GM23338 (cell line): Measurements from ENCODE around the gene MPIG6B. TPM values are rescaled to one million over a fixed set of nuclear protein-coding genes. Genes with fewer than 3 reads are reported as not detected.

Experiments used
- ATAC-seq: fragments of 200-7000 bp; cut with Tn5 transposase; 3 replicates; pipeline ENCODE4 v1.9.1; 2020
- DNase-seq: peaks from one replicate; pipeline ENCODE4 v3.0.0-alpha.2; 2015; ENCODE audit warnings: low spot score
- H2AFZ ChIP-seq: fragments of 200-600 bp; sonication (generic); 2 replicates; pipeline ENCODE4 v1.8.0; 2016; ENCODE audit warnings: antibody characterized with exemption, mild to moderate bottlenecking, moderate library complexity
- H3F3A ChIP-seq: fragments of 200-600 bp; sonication (generic); replicated peaks from 2 replicates; pipeline ENCODE4 v1.8.0; 2017; ENCODE audit warnings: antibody characterized with exemption, mixed run types, low read depth
- H3K27ac ChIP-seq: fragments of 200-600 bp; sonication (generic); 2 replicates; pipeline ENCODE4 v1.6.1; 2016; ENCODE audit warnings: low read depth
- H3K27me3 ChIP-seq: fragments of 200-600 bp; sonication (generic); 2 replicates; pipeline ENCODE4 v1.8.0; 2016; ENCODE audit warnings: mild to moderate bottlenecking, mixed run types, moderate library complexity; ENCODE audit not compliant: insufficient read depth
- H3K36me3 ChIP-seq: fragments of 200-600 bp; sonication (generic); 2 replicates; pipeline ENCODE4 v1.8.0; 2016; ENCODE audit warnings: mild to moderate bottlenecking; ENCODE audit not compliant: insufficient read depth
- H3K4me1 ChIP-seq: fragments of 200-600 bp; sonication (generic); 2 replicates; pipeline ENCODE4 v1.8.0; 2016; ENCODE audit warnings: mild to moderate bottlenecking, moderate library complexity; ENCODE audit not compliant: insufficient read depth
- H3K4me2 ChIP-seq: fragments of 200-600 bp; sonication (generic); 2 replicates; pipeline ENCODE4 v1.7.1; 2017; ENCODE audit warnings: mixed run types
- H3K4me3 ChIP-seq: fragments of 200-600 bp; sonication (generic); 2 replicates; pipeline ENCODE4 v1.6.1; 2016; ENCODE audit warnings: mixed run types
- H3K79me2 ChIP-seq: fragments of 200-600 bp; sonication (generic); replicated peaks from 2 replicates; pipeline ENCODE4 v1.8.0; 2017; ENCODE audit warnings: mild to moderate bottlenecking; ENCODE audit not compliant: insufficient read depth
- H3K9me2 ChIP-seq: fragments of 200-600 bp; sonication (generic); 2 replicates; pipeline ENCODE4 v1.8.0; 2017; ENCODE audit not compliant: insufficient read depth
- H4K20me1 ChIP-seq: fragments of 200-600 bp; sonication (generic); replicated peaks from 2 replicates; pipeline ENCODE4 v1.8.0; 2017; ENCODE audit warnings: mild to moderate bottlenecking; ENCODE audit not compliant: insufficient read depth
- H3K27ac Mint-ChIP-seq: 2 replicates; pipeline ENCODE4 v1.8.0; 2020; ENCODE audit warnings: inconsistent platforms, mild to moderate bottlenecking, moderate library complexity, mixed read lengths
- H3K27me3 Mint-ChIP-seq: 3 replicates; pipeline ENCODE4 v1.8.0; 2022; ENCODE audit warnings: low read depth, mild to moderate bottlenecking, moderate library complexity, mixed read lengths, inconsistent platforms; ENCODE audit not compliant: insufficient read depth, poor library complexity
- H3K36me3 Mint-ChIP-seq: 3 replicates; pipeline ENCODE4 v1.8.0; 2021; ENCODE audit warnings: low read depth, mild to moderate bottlenecking, inconsistent platforms, moderate library complexity, mixed read lengths
- H3K4me1 Mint-ChIP-seq: 3 replicates; pipeline ENCODE4 v1.8.0; 2020; ENCODE audit warnings: mild to moderate bottlenecking, inconsistent platforms, mixed read lengths
- H3K4me3 Mint-ChIP-seq: 3 replicates; pipeline ENCODE4 v1.8.0; 2021; ENCODE audit warnings: moderate library complexity, mild to moderate bottlenecking, inconsistent platforms, mixed read lengths
- H3K9me3 Mint-ChIP-seq: 3 replicates; pipeline ENCODE4 v1.8.0; 2020; ENCODE audit warnings: moderate library complexity, mild to moderate bottlenecking, inconsistent platforms, mixed read lengths
- CREB1 ChIP-seq: fragments of 250-450 bp; sonication (Bioruptor Pico); IDR thresholded peaks from 2 replicates; pipeline ENCODE4 v1.5.0; 2020; ENCODE audit warnings: low read depth, mild to moderate bottlenecking, moderate library complexity
- EZH2 ChIP-seq: fragments of 200-600 bp; sonication (generic); IDR thresholded peaks from one replicate; pipeline ENCODE4 v1.8.0; 2017; ENCODE audit warnings: antibody characterized with exemption, mild to moderate bottlenecking, low read depth; ENCODE audit not compliant: unreplicated experiment
- POLR2AphosphoS5 ChIP-seq: IDR thresholded peaks from 2 replicates; pipeline ENCODE4 v1.6.1; 2016; ENCODE audit warnings: antibody characterized with exemption, low read depth
- ZNF331 ChIP-seq: fragments of 250-450 bp; sonication (Bioruptor Pico); IDR thresholded peaks from 2 replicates; pipeline ENCODE4 v1.5.0; 2020; ENCODE audit warnings: low read depth, mild to moderate bottlenecking, moderate library complexity
- polyA plus RNA-seq: library from polyadenylated mRNA; unstranded; fragments of >200 nt; fragmentation: Nextera tagmentation; extraction: Ambion mirVana; gene quantifications from 2 replicates; pipeline ENCODE4 v1.2.1, GENCODE V29; 2016
- total RNA-seq: library from RNA; depleted of rRNA; stranded (reverse); fragments of >200 nt; shearing (Covaris generic); gene quantifications from 2 replicates; pipeline ENCODE4 v1.2.3, GENCODE V29; 2014
- TF ChIP-seq, protein P1 (sequence below): IDR thresholded peaks from one replicate; pipeline ENCODE4 v1.6.1; 2018; ENCODE audit warnings: antibody characterized with exemption; ENCODE audit not compliant: unreplicated experiment
- TF ChIP-seq, protein P2 (sequence below): IDR thresholded peaks from 2 replicates; pipeline ENCODE4 v1.6.1; 2016; ENCODE audit warnings: antibody characterized with exemption

The MPIG6B gene
- total and polyA plus RNA-seq, 2 experiments from 2014 or later = 0.13 TPM; not detected in 1

GRCh38 chr6:31770860-31771259 lies 47.7 kb downstream of the MPIG6B start (continued):
- TF ChIP-seq ZNF331 (CRISPR knock-in tag) (no peak), CREB1 (CRISPR knock-in tag) (no peak), EZH2 (no peak)
- TF ChIP-seq, protein P1, sequence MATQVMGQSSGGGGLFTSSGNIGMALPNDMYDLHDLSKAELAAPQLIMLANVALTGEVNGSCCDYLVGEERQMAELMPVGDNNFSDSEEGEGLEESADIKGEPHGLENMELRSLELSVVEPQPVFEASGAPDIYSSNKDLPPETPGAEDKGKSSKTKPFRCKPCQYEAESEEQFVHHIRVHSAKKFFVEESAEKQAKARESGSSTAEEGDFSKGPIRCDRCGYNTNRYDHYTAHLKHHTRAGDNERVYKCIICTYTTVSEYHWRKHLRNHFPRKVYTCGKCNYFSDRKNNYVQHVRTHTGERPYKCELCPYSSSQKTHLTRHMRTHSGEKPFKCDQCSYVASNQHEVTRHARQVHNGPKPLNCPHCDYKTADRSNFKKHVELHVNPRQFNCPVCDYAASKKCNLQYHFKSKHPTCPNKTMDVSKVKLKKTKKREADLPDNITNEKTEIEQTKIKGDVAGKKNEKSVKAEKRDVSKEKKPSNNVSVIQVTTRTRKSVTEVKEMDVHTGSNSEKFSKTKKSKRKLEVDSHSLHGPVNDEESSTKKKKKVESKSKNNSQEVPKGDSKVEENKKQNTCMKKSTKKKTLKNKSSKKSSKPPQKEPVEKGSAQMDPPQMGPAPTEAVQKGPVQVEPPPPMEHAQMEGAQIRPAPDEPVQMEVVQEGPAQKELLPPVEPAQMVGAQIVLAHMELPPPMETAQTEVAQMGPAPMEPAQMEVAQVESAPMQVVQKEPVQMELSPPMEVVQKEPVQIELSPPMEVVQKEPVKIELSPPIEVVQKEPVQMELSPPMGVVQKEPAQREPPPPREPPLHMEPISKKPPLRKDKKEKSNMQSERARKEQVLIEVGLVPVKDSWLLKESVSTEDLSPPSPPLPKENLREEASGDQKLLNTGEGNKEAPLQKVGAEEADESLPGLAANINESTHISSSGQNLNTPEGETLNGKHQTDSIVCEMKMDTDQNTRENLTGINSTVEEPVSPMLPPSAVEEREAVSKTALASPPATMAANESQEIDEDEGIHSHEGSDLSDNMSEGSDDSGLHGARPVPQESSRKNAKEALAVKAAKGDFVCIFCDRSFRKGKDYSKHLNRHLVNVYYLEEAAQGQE = no peak

DNA sequence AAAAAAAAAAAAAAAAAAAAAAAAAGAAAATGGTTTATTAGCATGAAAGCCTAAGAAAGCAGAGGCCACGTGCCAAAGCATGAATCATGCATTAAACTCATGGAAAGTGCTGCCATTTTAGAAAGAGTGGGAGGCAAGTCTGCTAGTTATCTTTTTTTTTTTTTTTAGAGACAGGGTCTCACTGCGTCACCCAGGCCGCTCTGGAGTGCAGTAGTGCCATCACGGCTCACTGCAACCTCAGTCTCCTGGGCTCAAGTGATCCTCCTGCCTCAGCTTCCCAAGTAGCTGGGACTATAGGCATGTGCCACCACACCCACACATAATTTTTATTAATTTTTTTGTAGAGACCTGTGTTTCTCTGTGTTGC lies 48.8 kb downstream of the MPIG6B start:
- H3K4me2 ChIP-seq = no peak overlapping the region
- H3K4me1 Mint-ChIP-seq = no peaks in the 10 kb centered on the region; the same call in 2 of the 3 replicates
- H2AFZ ChIP-seq = no peak overlapping the region
- no peak for DNase-seq
- no peaks in the 10 kb centered on the region for H3F3A ChIP-seq
- H3K4me1 ChIP-seq = no peaks in the 10 kb centered on the region
- no peaks in the 10 kb centered on the region for H3K9me2 ChIP-seq
- H3K27ac Mint-ChIP-seq = no peak overlapping the region
- no peaks in the 10 kb centered on the region for H3K36me3 ChIP-seq
- no peak for TF ChIP-seq ZNF331 (CRISPR knock-in tag)
- no peak for TF ChIP-seq CREB1 (CRISPR knock-in tag)
- TF ChIP-seq, protein P2, sequence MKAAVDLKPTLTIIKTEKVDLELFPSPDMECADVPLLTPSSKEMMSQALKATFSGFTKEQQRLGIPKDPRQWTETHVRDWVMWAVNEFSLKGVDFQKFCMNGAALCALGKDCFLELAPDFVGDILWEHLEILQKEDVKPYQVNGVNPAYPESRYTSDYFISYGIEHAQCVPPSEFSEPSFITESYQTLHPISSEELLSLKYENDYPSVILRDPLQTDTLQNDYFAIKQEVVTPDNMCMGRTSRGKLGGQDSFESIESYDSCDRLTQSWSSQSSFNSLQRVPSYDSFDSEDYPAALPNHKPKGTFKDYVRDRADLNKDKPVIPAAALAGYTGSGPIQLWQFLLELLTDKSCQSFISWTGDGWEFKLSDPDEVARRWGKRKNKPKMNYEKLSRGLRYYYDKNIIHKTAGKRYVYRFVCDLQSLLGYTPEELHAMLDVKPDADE = no peak
- no peak for TF ChIP-seq POLR2AphosphoS5
- TF ChIP-seq, protein P1 = no peak
- H3K4me3 ChIP-seq = no peak overlapping the region
- no peaks in the 10 kb centered on the region for H3K36me3 Mint-ChIP-seq
- no peaks in the 10 kb centered on the region; the same call in 2 of the 3 replicates for H3K9me3 Mint-ChIP-seq
- H4K20me1 ChIP-seq = no peaks in the 10 kb centered on the region
- no peaks in the 10 kb centered on the region for H3K27me3 ChIP-seq
- H3K27ac ChIP-seq = no peak overlapping the region
- no peaks in the 10 kb centered on the region for H3K79me2 ChIP-seq
- ATAC-seq = no peak
- H3K4me3 Mint-ChIP-seq = no peak overlapping the region
- peaks cover 24% of the 10 kb centered on the region for H3K27me3 Mint-ChIP-seq
